ENCODE data around the gene RPL32. TPM values are rescaled to one million over a fixed set of nuclear protein-coding genes. Genes with fewer than 3 reads are reported as not detected.

Gene RPL32
- polyA plus RNA-seq, 3 donors: 932 to 1,052 (median 942) TPM

- H4K20me1 ChIP-seq (ENCODE audit: insufficient read depth, low read length): peaks cover 61% of the 10 kb centered on the region
- H3K9me3 Mint-ChIP-seq: no peaks in the 10 kb centered on the region
- no peak overlapping the region for H2AFZ ChIP-seq (ENCODE audit: insufficient read depth, low read depth, low read length, poor library complexity, severe bottlenecking)
- H3K4me3 ChIP-seq (replicated peaks in 1 of 3; ENCODE audit: low read depth in 2 of 3, low read length in 3 of 3): peak overlapping the region in 1 of 3 experiments; percentile 84
- peaks cover 54 to 55% of the 10 kb centered on the region in 2 donors for H3K36me3 ChIP-seq (replicated peaks in 1 of 2; ENCODE audit: control insufficient read depth in 1 of 2, insufficient read depth in 2 of 2, low read length in 2 of 2)
- no peaks in the 10 kb centered on the region for H3K27me3 ChIP-seq (ENCODE audit: control insufficient read depth in 2 of 2, insufficient read depth in 2 of 2, low read length in 2 of 2)
- peaks cover 42% of the 10 kb centered on the region for H3K4me1 Mint-ChIP-seq
- peaks cover 43% of the 10 kb centered on the region for H3K79me2 ChIP-seq (ENCODE audit: insufficient read depth, low read length)
- H3K36me3 Mint-ChIP-seq: peaks cover 57% of the 10 kb centered on the region in 2 donors
- peak overlapping the region; percentile 93 for H3K9ac ChIP-seq (ENCODE audit: insufficient read depth, low read length, poor library complexity, severe bottlenecking)
- TF ChIP-seq CTCF (IDR thresholded peaks at IDR 0.05): no peak
- H3K4me1 ChIP-seq (ENCODE audit: control insufficient read depth in 1 of 2, insufficient read depth in 2 of 2, low read length in 2 of 2): peaks cover 16 to 22% of the 10 kb centered on the region in 2 donors
- H3K4me2 ChIP-seq (replicated peaks; ENCODE audit: extremely low read depth, low read length, poor library complexity, severe bottlenecking): no peak overlapping the region
- 87% methylated on average over 9 of the region's 11 CpGs for WGBS (ENCODE audit: insufficient coverage)
- H3K4me3 Mint-ChIP-seq: no peak overlapping the region
- DNase-seq: no peak
- H3K27me3 Mint-ChIP-seq (ENCODE audit: low read depth in 3 of 3): no peaks in the 10 kb centered on the region
- peak overlapping the region in 4 of 7 donors; percentile 41 to 100 (median 98) for H3K27ac Mint-ChIP-seq
- H3K27ac ChIP-seq (ENCODE audit: low read depth in 1 of 2, low read length in 2 of 2): peak overlapping the region in 1 of 2 donors; percentile 98
- H3K9me3 ChIP-seq (replicated peaks in 1 of 2; ENCODE audit: control insufficient read depth in 1 of 2, insufficient read depth in 1 of 2, low read length in 2 of 2): no peaks in the 10 kb centered on the region
- intact Hi-C loops (cut with micrococcal nuclease): no loop called here
These were observed 2.0 kb downstream of the RPL32 start for GRCh38 chr3:12839156-12839946.

DNA sequence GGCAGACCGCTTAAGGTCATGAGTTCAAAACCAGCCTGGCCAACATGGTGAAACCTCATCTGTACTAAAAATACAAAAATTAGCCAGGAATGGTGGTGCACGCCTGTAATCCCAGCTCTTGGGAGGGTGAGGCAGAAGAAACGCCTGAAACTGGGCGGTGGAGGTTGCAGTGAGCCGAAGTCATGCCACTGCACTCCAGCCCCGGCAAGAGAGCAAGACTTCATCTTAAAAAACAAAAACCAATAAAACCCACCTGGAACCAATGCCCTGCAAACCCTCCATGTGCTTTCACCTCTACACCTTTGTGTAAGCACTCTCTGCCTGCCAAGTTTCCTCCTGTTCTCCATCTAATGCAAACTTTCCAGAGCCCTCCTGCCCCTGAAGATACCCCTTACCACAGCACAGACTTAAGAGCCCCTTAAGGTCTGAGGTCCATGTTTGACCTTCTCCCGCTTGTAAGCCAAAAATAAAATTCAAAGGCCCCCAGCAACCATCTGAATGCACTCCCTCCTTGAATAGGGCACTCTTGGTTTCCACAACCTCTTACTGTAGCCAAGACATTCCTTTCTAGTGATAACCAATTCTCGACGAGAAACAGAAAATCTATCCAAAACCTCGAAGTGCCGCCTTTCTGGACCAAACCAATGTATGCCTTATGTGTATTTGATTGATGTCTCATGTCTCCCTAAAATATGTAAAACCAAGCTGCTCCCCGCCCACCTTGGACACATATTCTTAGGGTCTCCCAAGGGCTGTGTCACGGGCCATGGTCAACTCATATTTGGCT, 3.0 kb downstream of the RPL32 start:
- no peak for TF ChIP-seq CTCF (IDR thresholded peaks at IDR 0.05)
- Histone ChIP-seq H3K4me2 (replicated peaks; ENCODE audit: extremely low read depth, low read length, poor library complexity, severe bottlenecking) (no peak overlapping the region), H2AFZ (ENCODE audit: insufficient read depth, low read depth, low read length, poor library complexity, severe bottlenecking) (no peak overlapping the region), H3K4me1 (ENCODE audit: control insufficient read depth in 1 of 2, insufficient read depth in 2 of 2, low read length in 2 of 2) (peaks cover 16 to 22% of the 10 kb centered on the region in 2 donors), H3K36me3 (replicated peaks in 1 of 2; ENCODE audit: control insufficient read depth in 1 of 2, insufficient read depth in 2 of 2, low read length in 2 of 2) (peaks cover 64 to 65% of the 10 kb centered on the region in 2 donors), H4K20me1 (ENCODE audit: insufficient read depth, low read length) (peaks cover 70% of the 10 kb centered on the region), H3K9ac (ENCODE audit: insufficient read depth, low read length, poor library complexity, severe bottlenecking) (peak overlapping the region; percentile 11), H3K27me3 (ENCODE audit: control insufficient read depth in 2 of 2, insufficient read depth in 2 of 2, low read length in 2 of 2) (no peaks in the 10 kb centered on the region), H3K9me3 (replicated peaks in 1 of 2; ENCODE audit: control insufficient read depth in 1 of 2, insufficient read depth in 1 of 2, low read length in 2 of 2) (no peaks in the 10 kb centered on the region), H3K79me2 (ENCODE audit: insufficient read depth, low read length) (peaks cover 43% of the 10 kb centered on the region), H3K27ac (ENCODE audit: low read depth in 1 of 2, low read length in 2 of 2) (no peak overlapping the region), H3K4me3 (replicated peaks in 1 of 3; ENCODE audit: low read depth in 2 of 3, low read length in 3 of 3) (no peak overlapping the region)
- Mint-ChIP-seq H3K4me3 (peak overlapping the region in 1 of 2 donors; percentile 47), H3K9me3 (no peaks in the 10 kb centered on the region), H3K36me3 (peaks cover 67% of the 10 kb centered on the region in 2 donors), H3K4me1 (peaks cover 42% of the 10 kb centered on the region), H3K27ac (peak overlapping the region in 5 of 7 donors; percentile 1 to 87 (median 72)), H3K27me3 (ENCODE audit: low read depth in 3 of 3) (no peaks in the 10 kb centered on the region)
- no peak for DNase-seq
- WGBS (ENCODE audit: insufficient coverage): 93% methylated on average over 6 of the region's 13 CpGs
- intact Hi-C loops (cut with micrococcal nuclease): no loop called here
